ENCODE results near the gene MCOLN2.

GRCh38 chr1:85030536-85030935 lies 33.6 kb upstream of the MCOLN2 start:
- TF ChIP-seq EZH2phosphoT487 (IDR thresholded peaks at IDR 0.05; ENCODE audit: insufficient read depth, low read depth) (no peak), EZH2 (IDR thresholded peaks at IDR 0.05; ENCODE audit: insufficient read depth, poor library complexity, severe bottlenecking) (no peak)
